ENCODE results near the gene ALDOC. TPM values are rescaled to one million over a fixed set of nuclear protein-coding genes. Genes with fewer than 3 reads are reported as not detected.

Gene ALDOC
- total and polyA plus RNA-seq, 2 experiments from 2014 or later, result 33.5 to 157 TPM

DNA sequence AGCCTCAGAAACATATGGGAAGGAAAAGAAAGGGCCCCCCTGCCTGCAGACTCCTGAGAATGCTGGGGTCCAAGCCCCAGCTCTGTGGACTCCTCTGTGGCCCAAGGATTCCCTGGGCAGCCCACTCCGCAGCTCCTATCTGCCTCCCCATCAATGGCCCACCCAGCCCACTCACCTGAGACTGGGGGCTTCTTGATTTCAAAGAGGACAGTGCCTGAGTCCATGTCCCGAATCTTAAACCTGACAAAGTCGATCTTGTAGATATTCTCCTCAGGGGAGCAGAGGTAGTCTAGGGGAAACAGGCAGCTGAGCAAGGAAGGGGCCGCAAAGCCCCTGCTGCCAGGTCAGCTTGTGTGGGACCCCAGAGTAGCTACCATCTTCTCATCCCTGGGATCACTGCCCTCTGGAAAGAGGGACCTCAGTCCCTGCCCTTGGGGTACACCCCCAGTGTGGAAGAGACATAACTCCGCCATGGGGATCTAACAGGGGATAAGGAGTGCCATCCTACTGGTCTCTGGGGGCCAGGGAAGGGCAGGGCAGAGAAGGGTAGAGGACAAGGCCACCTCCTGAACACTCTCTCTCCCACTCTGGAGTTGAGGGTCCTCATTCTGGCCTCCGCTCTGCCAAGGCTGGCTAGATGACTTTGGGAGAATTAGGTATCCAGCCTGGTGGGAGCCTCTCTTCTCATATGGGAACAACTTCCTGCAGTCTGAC, 28.1 kb downstream of the ALDOC start:
- Histone ChIP-seq H3K4me2 (no peak overlapping the region), H2AFZ (no peak overlapping the region), H3K27ac (ENCODE audit: low read depth) (no peak overlapping the region), H3K9me2 (ENCODE audit: insufficient read depth) (no peaks in the 10 kb centered on the region), H3K27me3 (ENCODE audit: insufficient read depth) (no peaks in the 10 kb centered on the region), H3K4me3 (no peak overlapping the region), H3K36me3 (ENCODE audit: insufficient read depth) (no peaks in the 10 kb centered on the region), H4K20me1 (replicated peaks; ENCODE audit: insufficient read depth) (no peaks in the 10 kb centered on the region; the same call in 1 of the 2 replicates), H3K79me2 (replicated peaks; ENCODE audit: insufficient read depth) (peaks cover 8% of the 10 kb centered on the region), H3F3A (replicated peaks; ENCODE audit: low read depth) (no peaks in the 10 kb centered on the region), H3K4me1 (ENCODE audit: insufficient read depth) (peaks cover 24% of the 10 kb centered on the region)
- Mint-ChIP-seq H3K4me3 (no peak overlapping the region), H3K27me3 (ENCODE audit: insufficient read depth, low read depth, poor library complexity) (peaks cover 21% of the 10 kb centered on the region), H3K36me3 (ENCODE audit: low read depth) (peaks cover 1% of the 10 kb centered on the region; the same call in 1 of the 3 replicates), H3K27ac (no peak overlapping the region), H3K4me1 (peaks cover 38% of the 10 kb centered on the region), H3K9me3 (no peaks in the 10 kb centered on the region; the same call in 2 of the 3 replicates)
- no peak for ATAC-seq
- DNase-seq (ENCODE audit: low spot score), result no peak
- TF ChIP-seq NANOG (IDR thresholded peaks at IDR 0.05; ENCODE audit: borderline replicate concordance) (no peak), REST (IDR thresholded peaks at IDR 0.05; ENCODE audit: unreplicated experiment) (no peak), JUNB (IDR thresholded peaks at IDR 0.05; ENCODE audit: unreplicated experiment) (no peak), ZNF114 (CRISPR knock-in tag; IDR thresholded peaks at IDR 0.05) (no peak), ZNF331 (CRISPR knock-in tag; IDR thresholded peaks at IDR 0.05; ENCODE audit: low read depth) (no peak), POLR2AphosphoS5 (IDR thresholded peaks at IDR 0.05; ENCODE audit: low read depth) (no peak)
- TF ChIP-seq, protein P1, sequence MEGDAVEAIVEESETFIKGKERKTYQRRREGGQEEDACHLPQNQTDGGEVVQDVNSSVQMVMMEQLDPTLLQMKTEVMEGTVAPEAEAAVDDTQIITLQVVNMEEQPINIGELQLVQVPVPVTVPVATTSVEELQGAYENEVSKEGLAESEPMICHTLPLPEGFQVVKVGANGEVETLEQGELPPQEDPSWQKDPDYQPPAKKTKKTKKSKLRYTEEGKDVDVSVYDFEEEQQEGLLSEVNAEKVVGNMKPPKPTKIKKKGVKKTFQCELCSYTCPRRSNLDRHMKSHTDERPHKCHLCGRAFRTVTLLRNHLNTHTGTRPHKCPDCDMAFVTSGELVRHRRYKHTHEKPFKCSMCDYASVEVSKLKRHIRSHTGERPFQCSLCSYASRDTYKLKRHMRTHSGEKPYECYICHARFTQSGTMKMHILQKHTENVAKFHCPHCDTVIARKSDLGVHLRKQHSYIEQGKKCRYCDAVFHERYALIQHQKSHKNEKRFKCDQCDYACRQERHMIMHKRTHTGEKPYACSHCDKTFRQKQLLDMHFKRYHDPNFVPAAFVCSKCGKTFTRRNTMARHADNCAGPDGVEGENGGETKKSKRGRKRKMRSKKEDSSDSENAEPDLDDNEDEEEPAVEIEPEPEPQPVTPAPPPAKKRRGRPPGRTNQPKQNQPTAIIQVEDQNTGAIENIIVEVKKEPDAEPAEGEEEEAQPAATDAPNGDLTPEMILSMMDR (conservative IDR thresholded peaks at IDR 0.05; ENCODE audit: low read depth in 2 of 2), result no peak; a peak in 1 of 4 replicates

DNA sequence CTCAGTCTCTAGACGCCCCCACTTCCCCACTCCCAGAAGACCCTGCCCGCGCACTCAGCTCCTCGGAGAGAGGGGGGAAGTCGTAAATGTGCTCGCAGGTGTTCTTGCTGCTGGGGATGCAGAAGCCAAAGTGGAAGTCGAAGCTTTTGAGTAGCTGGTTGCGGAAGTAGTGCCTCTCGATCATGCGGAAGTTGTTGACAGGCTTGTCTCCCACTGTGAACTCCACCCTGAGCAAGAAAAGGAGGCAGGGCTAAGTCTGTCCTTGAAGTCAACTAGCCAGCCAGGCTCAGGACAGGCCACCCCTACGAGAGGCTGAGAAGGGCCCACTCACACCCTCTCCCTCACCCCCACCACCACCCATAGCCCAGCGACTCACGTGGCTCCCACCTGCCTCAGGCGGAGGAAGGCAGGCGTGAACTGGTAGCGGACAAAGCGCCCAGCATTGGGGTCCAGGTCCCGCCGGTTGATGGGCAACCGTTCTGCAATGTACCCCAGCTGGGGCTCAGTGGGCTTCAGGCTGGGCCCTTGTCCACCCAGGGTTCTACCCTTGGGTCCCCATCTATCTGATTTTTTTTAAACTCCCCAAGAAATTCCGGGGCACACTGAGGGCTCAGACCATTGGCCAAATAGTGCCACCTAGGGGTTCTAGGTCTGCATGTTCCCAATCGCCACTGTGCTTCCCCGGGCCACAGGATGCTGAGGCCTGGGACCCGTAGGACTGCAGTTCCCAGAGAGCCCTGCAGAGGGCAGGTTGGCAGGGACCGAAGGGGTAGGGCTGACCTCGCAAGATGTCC, 28.9 kb downstream of the ALDOC start:
- no peak overlapping the region for H3K4me3 Mint-ChIP-seq
- Histone ChIP-seq H3K4me2 (no peak overlapping the region), H3K27me3 (ENCODE audit: insufficient read depth) (no peaks in the 10 kb centered on the region), H3K4me3 (no peak overlapping the region), H2AFZ (no peak overlapping the region), H3K36me3 (ENCODE audit: insufficient read depth) (no peaks in the 10 kb centered on the region), H3K9me2 (ENCODE audit: insufficient read depth) (no peaks in the 10 kb centered on the region), H3K4me1 (ENCODE audit: insufficient read depth) (peaks cover 19% of the 10 kb centered on the region), H4K20me1 (replicated peaks; ENCODE audit: insufficient read depth) (no peaks in the 10 kb centered on the region; the same call in 1 of the 2 replicates), H3K79me2 (replicated peaks; ENCODE audit: insufficient read depth) (peaks cover 8% of the 10 kb centered on the region), H3K27ac (ENCODE audit: low read depth) (no peak overlapping the region), H3F3A (replicated peaks; ENCODE audit: low read depth) (no peaks in the 10 kb centered on the region)
- peak; percentile 94 for DNase-seq (ENCODE audit: low spot score)
- H3K27me3 Mint-ChIP-seq (ENCODE audit: insufficient read depth, low read depth, poor library complexity), result peaks cover 19% of the 10 kb centered on the region
- ATAC-seq, result peak; percentile 57
- peaks cover 34% of the 10 kb centered on the region for H3K4me1 Mint-ChIP-seq
- H3K9me3 Mint-ChIP-seq, result no peaks in the 10 kb centered on the region; the same call in 2 of the 3 replicates
- no peak overlapping the region for H3K27ac Mint-ChIP-seq
- no peaks in the 10 kb centered on the region; the same call in 2 of the 3 replicates for H3K36me3 Mint-ChIP-seq (ENCODE audit: low read depth)
- TF ChIP-seq REST (IDR thresholded peaks at IDR 0.05; ENCODE audit: unreplicated experiment) (no peak), ZNF331 (CRISPR knock-in tag; IDR thresholded peaks at IDR 0.05; ENCODE audit: low read depth) (no peak), STAT1 (IDR thresholded peaks at IDR 0.05; ENCODE audit: unreplicated experiment) (no peak)
- TF ChIP-seq, protein P2, sequence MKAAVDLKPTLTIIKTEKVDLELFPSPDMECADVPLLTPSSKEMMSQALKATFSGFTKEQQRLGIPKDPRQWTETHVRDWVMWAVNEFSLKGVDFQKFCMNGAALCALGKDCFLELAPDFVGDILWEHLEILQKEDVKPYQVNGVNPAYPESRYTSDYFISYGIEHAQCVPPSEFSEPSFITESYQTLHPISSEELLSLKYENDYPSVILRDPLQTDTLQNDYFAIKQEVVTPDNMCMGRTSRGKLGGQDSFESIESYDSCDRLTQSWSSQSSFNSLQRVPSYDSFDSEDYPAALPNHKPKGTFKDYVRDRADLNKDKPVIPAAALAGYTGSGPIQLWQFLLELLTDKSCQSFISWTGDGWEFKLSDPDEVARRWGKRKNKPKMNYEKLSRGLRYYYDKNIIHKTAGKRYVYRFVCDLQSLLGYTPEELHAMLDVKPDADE (IDR thresholded peaks at IDR 0.05), result no peak
- TF ChIP-seq, protein P1 (conservative IDR thresholded peaks at IDR 0.05; ENCODE audit: low read depth in 2 of 2), result peak; percentile 90 to 99
